Activated T-helper 1 cell treated with Interleukin-2 at 50 U/mL for 16 hours (primary cell): Measurements from ENCODE around the gene WNT9B.
"Not testable (repeated sequence)": the region's sequence is repeated elsewhere in the genome, so short reads cannot be mapped to it uniquely, and the experiment has no call there.

Experiments
- DNase-seq: peaks from one replicate; pipeline ENCODE4 v3.0.0-alpha.2; 2020; ENCODE audit warnings: low read depth

Gene WNT9B

DNA sequence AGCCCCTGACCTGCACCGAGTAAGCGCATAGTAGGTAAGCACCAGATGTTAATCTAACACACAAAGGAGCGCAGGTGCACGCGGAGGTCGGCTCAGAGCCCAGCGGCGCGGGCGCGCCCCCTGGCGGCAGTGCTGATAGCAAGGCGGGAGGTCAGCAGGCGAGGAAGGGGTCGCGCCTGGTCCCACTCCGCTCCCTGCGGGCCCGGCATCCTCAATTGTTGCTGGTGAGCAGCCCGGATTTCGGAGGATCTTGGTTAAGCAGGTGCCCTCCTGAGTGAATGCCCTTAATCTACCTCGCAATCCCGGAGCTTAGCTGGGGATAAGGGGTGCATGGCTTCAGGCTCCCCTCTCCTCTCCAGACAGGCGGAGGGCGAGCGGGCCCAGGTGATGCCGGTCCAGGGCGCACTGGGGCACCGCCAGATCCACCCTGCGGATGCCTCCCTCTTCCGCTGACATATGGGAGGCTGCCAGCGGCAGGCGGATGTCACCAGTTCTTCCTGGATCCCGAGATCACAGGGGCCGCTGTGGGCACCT lies 28.9 kb upstream of the WNT9B start:
- DNase-seq: no peak

DNA sequence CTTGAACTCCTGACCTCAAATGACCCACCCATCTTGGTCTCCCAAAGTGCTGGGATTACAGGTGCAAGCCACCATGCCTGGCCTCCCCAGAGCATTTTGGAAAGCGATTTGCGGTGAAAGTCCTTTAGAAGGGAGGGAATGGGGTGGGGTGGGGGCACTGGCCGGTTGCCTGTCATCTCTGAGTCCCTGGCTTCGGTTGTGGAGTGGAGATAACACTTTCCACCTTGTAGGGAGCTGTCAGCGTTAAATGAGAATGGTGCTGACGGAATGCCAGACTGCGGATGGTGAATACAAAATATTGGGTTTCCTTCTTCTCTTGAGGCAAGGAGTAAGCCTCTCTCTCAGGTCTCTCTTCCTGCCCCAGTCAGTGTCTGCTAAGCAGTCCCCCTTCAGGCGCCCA lies 27.7 kb upstream of the WNT9B start:
- no peak for DNase-seq

GRCh38 chr17:46826116-46826515 lies 25.3 kb upstream of the WNT9B start:
- DNase-seq: no peak

- no peak for DNase-seq
Observed at GRCh38 chr17:46827274-46827673, 24.1 kb upstream of the WNT9B start.

- no peak for DNase-seq
Observed at GRCh38 chr17:46831573-46832330, 19.6 kb upstream of the WNT9B start.

DNA sequence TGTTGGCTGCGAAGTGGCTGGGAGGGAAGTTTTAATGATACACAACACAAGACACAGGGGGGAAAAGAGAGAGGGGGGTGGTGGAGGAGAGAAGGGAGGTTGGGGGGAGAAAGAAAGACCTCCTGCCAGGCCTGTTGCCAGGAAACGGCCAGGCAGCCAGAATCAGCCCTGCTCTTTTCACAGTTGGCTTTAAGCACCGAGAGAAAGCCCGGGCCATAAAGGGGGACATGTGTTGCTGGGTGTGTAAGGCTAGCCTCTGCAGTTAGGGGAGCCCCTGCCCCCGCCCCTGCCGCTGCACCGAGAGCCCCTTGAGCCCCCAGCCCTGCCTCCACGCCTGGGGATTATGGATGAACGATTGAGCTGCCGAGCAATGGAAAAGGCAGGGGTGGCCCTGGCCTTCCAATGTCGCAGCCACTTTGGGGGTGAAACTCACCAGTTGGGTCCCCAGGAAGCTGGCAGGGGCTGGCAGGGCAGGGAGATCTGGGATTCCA lies 19.0 kb upstream of the WNT9B start:
- DNase-seq: no peak

DNA sequence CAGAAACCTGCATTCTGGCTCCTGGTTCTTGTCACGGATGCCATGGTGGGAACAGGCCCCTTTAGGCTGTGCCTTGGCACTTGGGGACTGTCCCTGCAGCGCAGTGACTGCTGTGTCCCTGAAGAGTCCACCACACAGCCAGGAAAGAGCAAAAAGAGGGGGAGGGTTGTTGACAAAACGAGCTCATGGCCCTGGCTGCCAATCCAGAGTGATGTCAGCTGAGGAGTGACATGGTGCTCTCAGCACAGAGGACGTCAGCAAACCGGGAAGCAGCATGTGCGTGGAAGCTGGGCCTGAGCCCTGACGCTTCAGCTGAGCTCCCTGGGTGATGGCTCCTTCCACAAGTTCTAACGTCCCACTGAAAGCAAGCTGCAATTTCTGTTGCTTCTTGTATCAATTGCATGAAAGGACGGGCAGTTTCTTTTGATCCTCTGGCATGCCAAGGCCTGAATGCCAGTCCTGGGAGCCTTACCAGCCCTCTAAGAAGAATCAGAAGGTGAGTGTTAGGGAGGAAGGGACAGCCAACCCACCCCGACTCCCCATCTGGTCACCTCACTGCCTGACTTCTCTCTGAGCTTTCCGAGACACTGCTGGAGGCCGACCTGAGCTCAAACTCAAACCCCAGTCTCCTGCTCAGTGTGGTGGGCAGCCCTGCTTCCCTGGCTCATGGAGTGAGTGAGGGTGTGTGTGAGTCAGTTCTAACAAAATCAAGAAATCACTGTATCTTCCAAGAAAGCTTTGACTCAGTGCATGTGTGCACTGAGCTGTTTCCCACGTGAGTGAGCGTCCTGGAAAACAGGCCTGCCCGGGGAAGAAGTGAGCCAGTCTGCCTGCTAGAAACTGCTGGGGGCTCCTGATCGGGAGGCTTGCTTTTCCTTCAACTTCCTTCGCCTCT lies 18.2 kb upstream of the WNT9B start:
- DNase-seq: no peak

DNA sequence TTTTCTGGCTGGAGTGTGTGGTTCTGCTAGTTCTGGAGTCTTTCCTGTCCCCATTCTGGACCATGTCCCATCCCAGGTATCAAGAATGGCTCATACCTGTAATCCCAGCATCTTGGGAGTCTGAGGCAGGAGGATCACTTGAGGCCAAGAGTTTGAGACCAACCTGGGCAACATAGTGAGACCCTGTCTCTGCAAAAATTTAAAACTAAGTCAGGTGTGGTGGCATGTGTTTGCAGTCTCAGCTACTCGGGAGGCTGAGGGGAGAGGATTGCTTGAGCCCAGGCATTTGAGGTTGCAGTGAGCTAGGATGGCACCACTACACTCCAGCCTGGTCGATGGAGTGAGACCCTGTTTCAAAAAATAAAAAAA lies 17.6 kb upstream of the WNT9B start:
- no peak for DNase-seq

DNA sequence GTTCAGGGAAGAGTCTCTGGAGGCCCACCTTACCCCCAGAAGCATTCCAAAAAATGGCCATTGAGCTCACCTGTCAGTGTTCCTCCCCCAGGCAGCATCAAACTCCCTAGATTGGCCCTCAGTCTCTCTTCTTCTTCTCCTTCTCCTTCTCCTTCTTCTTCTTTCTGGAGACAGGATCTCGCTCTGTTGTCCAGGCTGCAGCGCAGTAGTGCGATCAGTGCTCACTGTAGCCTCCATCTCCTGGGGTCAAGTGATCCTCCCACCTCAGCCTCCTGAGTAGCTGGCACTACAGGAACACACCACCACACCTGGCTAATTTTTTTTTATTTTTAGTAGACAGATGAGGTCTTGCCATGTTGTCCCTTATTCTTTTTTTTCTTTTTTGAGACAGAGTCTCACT lies 16.5 kb upstream of the WNT9B start:
- DNase-seq: no peak

DNA sequence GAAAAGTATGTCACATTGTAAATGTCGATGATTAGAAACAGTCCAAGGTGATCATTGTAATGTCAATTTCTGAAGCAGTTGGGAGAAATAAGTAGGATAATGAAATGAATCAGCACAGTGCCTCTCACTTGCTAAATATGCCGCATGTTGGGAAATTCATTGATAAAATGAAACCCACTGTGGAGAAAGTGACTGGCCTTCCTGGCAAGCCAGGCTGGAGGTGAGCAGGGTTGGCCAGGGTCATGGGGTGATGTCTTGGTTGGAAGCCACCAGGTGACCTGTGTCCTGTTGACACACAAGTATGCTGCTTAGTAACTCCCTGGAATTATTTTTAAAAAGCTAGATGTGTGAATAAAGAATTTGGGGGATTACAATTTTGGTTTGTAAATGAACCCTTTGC lies 14.9 kb upstream of the WNT9B start:
- DNase-seq: no peak

GRCh38 chr17:46837521-46837920 lies 13.9 kb upstream of the WNT9B start:
- DNase-seq: no peak

GRCh38 chr17:46839211-46839610 lies 12.2 kb upstream of the WNT9B start:
- no peak for DNase-seq

- DNase-seq: not testable (repeated sequence)
Observed at GRCh38 chr17:46840596-46840995, 10.8 kb upstream of the WNT9B start.

- no peak for DNase-seq
Observed at GRCh38 chr17:46841561-46842379, 9.6 kb upstream of the WNT9B start.

DNA sequence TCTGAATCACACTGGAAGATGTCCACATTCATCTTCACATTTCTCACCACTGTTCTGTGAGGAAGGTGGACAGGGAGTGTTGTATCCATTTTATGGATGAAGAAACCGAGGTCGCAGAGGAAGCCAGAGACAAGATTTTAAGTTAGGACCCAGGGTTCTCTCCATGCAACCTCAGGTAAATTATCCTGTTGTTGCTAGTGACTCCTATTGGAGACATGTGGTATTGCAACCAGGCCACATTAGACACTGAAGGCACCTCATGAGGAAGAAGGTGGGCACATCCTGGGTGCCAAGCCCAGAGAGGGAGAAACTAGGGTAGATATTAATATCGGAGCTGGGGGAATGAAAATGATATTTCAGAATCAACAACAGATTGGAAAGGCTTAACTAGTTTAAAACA lies 8.5 kb upstream of the WNT9B start:
- no peak for DNase-seq

DNA sequence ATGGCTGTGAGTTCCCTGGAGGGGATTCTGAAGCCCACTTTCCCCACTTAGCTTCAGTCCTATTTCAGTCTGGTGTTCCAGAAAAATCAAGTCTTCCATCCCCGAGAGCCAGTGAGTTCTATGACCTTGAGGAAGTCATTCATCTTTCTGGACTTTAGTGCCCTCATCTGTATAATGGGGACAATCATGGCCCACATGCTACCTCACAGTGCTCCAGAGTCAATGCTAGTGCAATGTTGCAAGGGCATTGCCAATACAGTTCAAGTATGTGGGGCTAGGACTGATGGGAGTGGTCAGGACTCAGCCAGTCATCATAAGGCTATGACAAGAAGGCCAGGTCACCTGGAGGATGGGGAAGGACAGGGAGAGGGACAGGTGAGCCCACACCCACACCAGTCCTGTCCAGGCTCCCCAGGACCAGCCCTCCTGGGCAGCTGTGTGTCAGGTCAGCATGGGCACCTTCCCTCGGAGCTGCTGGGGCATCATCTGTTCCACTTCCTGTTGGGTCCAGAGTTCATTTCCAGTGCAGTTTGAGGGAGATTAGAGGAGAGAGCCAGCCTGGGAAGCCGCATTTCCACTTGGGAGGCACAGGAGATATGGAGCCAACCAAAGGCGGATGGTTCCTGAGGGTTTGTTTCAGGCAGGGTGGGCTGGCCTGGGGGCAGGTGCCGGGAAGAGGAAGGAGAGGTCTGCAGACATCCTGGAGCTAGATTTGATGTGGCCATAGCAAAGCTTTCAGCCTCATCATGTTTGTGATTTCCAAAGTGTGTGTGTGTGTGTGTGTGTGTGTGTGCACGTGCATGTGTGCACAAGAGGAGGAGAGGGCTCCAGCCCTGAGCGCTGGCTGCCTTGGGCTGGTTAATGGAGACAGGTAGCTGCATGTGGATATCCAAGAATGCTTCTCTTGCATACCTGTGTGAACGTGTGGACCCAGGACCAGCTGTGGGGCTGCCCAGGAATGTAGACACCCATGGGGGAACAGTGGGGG lies 3.9 kb upstream of the WNT9B start:
- DNase-seq: no peak

DNA sequence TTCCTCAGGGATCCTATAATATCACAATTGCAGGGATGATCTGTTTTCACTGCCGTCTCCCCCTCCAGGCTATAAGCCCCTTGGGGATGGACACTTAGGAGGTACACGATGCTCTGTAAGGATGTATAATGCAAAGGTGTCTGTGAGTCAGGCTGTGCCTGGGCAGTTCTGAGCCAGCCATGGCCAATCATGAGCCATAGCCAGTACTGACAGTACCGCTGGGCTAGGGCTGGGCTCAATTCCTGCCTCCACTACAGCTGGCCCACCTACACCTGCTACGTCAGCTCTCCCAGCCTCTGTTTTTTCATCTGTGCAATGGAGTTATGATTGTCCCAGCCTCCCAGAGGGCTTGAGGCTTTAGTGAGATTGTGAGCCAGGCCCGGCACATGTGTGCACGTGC lies 2.8 kb upstream of the WNT9B start:
- no peak for DNase-seq

DNA sequence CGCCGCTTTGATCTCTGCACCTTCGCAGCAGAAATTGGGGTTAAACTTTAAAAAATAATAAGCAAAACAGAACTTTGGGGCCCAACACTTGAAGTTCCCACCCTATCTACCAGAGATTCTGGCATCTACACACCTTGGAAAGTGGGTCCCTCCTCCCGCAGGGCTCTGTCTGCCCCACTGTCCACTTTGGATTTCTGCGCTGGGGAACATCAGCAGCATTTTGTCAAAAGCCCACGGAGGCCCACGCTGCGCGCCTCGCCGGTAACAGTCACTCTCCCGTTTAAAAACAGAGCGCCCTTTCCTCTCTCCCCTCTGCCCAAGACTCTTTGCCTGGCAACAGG lies 725 bp upstream of the WNT9B start:
- DNase-seq: no peak

DNA sequence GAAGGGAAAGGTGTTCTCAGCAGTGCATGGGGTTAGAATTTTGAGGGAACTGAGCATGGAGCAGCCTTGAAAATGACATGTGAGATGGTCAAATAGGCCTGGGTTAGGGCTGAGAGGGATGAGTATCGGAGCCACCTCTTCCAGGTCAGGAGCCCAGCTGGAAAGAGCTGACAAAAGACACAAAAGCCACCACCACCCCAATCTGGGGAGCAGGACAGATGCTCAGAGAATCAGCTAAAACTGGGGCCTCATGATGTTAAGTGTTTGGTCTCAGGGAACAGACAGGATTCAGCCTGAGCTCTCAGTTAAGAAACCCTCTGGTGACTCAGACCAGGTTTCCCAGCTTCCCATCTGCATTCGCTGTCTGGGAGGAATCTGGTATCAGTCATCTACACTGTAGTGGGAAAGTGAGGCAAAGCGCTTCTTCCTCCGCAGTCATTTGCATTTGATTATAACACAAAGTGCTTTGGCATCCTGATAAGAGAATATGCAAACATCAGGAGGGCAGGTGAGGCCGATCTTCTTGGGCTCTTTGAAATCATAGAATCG lies 2.6 kb downstream of the WNT9B start:
- DNase-seq: no peak

DNA sequence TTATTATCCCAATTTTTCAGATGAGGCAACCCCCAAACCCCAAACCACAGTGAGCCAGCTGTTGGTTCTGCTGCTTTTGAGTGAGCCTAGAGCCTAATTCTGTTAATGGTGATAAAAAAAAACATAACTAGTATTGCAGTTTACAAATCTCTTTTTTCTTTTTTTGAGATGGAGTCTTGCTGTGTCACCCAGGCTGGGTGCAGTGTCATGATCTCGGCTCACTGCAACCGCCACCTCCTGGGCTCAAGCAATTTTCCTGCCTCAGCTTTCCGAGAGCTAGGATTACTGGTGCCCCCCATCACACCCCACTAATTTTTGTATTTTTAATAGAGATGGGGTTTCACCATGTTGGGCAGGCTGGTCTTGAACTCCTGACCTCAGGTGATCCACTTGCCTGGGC lies 3.1 kb downstream of the WNT9B start:
- no peak for DNase-seq

DNA sequence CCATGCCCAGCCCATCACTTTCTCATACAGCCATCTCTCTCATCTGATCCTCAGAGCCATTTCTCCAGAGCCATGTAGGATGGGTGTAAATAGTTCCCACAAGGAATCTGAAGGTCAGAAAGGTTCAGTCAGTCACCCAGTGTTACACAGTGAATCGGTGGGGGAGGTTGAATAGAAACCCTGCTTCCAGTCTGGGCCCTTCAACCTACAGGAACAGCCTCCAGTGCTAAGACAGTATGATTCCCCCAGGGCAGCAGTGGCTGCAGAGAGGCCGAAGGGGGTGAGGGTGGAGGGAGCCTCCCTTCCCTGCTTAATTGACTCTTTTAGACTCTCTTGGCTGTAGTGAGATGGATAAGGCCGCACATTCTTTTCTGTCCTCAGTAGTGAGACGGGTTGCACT lies 3.6 kb downstream of the WNT9B start:
- DNase-seq: no peak
